ENCODE data around the gene ELL2.

The ELL2 gene

GRCh38 chr5:95956021-95956899, 5.4 kb downstream of the ELL2 start:
- no peak for DNase-seq

GRCh38 chr5:95954716-95955115, 6.9 kb downstream of the ELL2 start:
- DNase-seq: no peak

DNA sequence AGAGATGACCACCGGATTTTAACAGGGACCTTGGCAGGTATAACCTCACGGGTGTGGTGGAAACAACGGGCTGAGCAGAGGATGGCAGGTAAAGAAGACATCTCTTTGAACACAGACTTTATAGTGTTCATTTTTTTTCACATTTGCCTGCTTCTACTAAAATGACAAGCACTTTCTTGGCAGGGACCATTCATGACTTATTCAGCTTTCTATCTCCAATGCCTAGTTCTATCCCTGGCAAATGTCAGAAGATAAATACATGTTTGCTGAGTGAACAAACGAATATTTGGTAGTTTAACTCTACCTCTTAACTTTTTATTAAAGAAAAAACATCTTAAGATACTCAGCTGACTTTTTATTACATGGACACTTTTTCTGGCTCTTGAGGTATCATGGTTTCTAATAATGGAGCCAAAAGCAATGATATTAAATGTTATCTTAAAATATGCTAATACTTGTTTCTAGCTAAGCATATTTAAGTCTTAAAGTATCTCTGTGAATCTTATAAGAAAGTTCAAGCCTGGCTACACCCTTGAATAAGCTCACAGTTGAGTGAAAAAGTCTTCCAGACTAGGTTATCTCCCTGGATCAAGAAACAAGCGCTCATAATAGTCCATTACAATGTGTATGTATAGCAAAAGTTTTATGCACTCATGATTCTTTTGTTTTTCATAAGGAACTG, 8.5 kb downstream of the ELL2 start:
- DNase-seq: no peak

DNA sequence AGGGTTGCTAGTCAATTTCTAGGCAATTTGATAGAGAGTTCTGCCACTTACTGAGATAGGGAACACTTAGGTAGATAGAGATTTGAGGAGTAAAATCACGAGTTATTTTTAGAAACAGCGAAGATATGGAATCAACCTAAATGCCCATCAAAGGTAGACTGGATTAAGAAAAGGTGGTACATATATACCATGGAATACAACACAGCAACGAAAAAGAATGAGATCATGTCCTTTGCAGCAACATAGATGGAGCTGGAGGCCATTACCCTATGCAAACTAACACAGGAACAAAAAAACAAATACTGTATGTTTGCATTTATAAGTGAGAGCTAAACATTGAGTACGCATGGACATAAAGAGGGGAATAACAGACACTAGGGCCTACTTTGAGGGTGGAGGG, 9.7 kb downstream of the ELL2 start:
- DNase-seq: no peak

DNA sequence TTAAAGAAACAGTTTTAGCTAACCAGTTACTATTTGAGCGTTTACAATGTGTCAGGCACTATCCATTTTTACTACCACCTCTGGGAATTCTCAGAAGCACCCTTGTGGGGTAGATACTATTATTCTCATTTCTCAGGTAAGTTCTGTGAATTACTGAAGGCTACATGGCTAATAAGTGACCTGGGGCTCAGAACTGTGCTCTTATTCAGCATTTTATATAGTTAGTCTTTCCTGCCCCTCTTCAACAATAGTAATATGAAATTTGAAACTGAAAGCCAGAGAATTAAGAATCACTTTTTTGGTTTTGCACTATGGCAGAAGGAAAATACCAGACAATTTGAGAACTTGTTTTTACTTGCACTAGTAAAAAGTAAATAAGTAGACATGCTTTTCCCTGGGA, 11.8 kb downstream of the ELL2 start:
- DNase-seq: no peak

DNA sequence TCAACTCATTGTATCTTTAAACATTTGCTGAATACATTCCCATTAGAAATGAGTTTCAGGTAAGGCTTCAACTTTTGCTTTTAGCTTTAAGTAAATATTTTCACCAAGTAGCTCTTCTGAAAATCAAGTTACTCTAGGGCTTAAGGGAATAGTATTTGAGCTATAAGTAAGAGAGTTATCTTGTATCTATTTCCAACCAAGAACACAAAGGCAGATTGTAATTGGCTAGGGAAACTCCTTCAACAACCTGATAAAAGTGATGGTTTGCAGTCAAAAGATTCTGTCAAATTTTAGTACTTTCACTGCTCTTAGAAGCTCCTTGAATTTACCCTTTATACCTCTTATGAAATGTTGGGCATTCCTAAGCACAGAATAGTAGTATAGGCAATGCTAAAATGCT, 13.0 kb downstream of the ELL2 start:
- DNase-seq: no peak

DNA sequence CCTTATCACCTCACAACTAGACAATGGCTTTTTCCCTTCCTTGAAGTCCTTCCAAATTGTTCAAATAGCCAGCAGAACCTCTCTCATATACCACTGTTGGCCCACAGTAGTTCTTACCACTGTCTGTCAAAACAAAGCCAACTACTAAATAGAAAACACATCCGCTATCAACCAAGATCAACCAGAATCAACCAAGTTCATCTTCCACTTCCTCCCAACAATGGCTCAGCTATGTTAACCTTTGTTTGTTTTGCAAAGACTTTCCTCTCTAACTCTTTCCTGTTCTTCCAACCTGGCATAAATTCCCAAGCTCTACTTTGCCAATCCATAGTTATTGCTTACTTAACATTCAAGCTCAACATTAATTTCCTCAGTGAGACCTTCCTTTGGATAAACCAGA, 15.2 kb downstream of the ELL2 start:
- no peak for DNase-seq

DNA sequence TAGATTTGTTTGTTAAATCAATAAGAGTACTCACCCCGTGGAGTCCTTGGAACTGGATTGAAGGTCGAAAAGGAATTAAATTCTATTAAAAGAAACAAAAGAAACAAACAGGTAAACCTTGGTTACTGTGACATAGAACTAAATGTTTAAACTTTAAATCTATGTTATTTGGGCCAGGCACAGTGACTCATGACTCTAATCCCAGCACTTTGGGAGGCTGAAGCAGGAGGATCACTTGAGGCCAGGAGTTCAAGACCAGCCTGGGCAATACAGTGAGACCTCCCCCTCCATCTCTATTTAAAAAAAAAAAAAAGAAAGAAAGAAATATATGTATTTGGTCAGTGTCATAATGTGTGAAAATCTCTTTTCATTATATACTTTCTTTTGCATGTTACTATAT, 18.7 kb downstream of the ELL2 start:
- no peak for DNase-seq

GRCh38 chr5:95942414-95942813, 19.2 kb downstream of the ELL2 start:
- DNase-seq: no peak

GRCh38 chr5:95941756-95942155, 19.9 kb downstream of the ELL2 start:
- DNase-seq: no peak

- no peak for DNase-seq
These were observed 20.6 kb downstream of the ELL2 start for GRCh38 chr5:95940758-95941682.

- no peak for DNase-seq
These were observed 22.2 kb downstream of the ELL2 start for GRCh38 chr5:95939465-95939864.

DNA sequence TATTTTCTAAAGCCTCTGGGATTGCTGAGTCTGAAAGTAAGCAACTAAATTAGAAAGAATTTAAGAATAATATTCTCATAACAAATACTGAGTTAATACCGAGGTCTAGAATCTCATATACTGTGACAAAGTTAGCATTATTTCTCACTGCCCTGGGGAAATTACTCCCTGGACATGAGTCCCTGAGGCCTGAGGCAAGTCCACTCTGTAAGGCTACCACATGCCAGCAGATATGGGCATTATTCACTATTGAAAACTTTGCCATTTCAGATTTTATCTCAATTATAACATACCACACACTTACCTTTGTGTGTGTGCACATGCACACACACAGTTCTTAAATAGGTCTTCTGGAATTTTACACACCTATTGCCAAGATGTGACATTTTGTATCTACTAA, 22.9 kb downstream of the ELL2 start:
- no peak for DNase-seq

- DNase-seq: no peak
These were observed 23.3 kb downstream of the ELL2 start for GRCh38 chr5:95938347-95938746.

GRCh38 chr5:95937607-95938152, 24.0 kb downstream of the ELL2 start:
- no peak for DNase-seq

GRCh38 chr5:95936812-95937397, 24.7 kb downstream of the ELL2 start:
- no peak for DNase-seq

- no peak for DNase-seq
These were observed 26.0 kb downstream of the ELL2 start for GRCh38 chr5:95935553-95936100.

DNA sequence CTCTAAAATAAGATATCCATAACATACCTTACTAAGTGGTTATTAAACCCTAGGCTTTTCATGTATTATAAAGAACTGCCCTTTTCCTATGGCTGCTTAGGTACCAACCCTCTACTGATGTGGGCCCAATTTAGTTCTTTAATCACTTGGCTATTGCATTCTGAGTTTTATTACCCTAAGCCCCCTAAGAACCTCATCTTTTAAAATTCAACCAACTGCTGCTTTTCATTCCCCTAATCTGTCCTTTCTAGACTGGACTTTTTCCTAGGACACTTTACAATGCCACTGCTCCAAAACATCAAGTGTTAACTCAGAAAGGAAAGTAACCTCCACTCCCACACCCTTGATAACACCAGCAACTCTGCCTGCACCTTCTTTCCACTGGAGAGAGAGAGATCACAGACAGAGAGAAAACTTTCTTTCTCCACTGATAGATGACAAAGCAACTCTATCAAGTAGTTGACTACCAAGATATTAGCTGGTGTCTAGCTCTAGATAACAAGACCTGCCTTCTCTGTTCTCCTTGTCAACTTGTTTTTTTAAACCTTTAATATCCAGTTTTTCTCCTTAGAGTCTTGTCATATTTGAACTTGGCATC, 27.3 kb downstream of the ELL2 start:
- DNase-seq: no peak

DNA sequence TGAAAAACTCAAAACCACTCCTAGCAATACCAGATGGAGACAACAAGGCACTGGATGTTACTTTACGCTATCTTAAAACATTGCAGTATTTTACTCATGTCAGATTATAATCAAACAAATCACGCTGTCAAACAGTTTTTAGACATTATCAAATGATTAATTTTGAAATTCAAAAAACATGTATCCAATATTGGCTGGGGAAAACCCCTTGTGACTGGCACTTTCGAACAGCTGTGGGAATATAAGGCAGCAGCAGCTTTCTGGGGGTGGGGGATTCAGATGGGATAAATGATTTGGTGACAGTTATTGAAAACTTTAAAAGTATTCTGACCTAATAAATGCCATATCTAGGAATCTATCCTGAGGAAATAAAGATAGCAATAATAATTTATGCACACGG, 28.7 kb downstream of the ELL2 start:
- no peak for DNase-seq

- DNase-seq: no peak
These were observed 30.4 kb downstream of the ELL2 start for GRCh38 chr5:95931079-95931833.
